AML-193 (cell line): ENCODE measurements around the gene REEP2.
"Not testable (repeated sequence)": the region's sequence is repeated elsewhere in the genome, so short reads cannot be mapped to it uniquely, and the experiment has no call there.

Source experiments
- DNase-seq, 2 experiments: peaks; one replicate each; lab custom pipeline; 2025; lab: John Stamatoyannopoulos, UW

REEP2 gene

GRCh38 chr5:138466125-138466899 is 27.5 kb downstream of the REEP2 start:
- no peak for DNase-seq

GRCh38 chr5:138466900-138467710 is 28.2 kb downstream of the REEP2 start:
- DNase-seq, result no peak

- no peak for DNase-seq
These were observed 28.9 kb downstream of the REEP2 start for GRCh38 chr5:138467711-138468132.

GRCh38 chr5:138468133-138468965 is 29.5 kb downstream of the REEP2 start:
- peak; percentile 38 to 59 for DNase-seq

GRCh38 chr5:138468966-138469539 is 30.2 kb downstream of the REEP2 start:
- DNase-seq, result no peak

- no peak for DNase-seq
These were observed 30.9 kb downstream of the REEP2 start for GRCh38 chr5:138469540-138470321.

GRCh38 chr5:138470322-138471051 is 31.6 kb downstream of the REEP2 start:
- DNase-seq, result no peak

- DNase-seq, result no peak
These were observed 32.1 kb downstream of the REEP2 start for GRCh38 chr5:138471052-138471361.

- no peak for DNase-seq
These were observed 33.5 kb downstream of the REEP2 start for GRCh38 chr5:138472353-138472752.

GRCh38 chr5:138473151-138473550 is 34.3 kb downstream of the REEP2 start:
- not testable (repeated sequence) for DNase-seq

GRCh38 chr5:138476918-138477317 is 38.1 kb downstream of the REEP2 start:
- DNase-seq, result no peak

- no peak for DNase-seq
These were observed 43.8 kb downstream of the REEP2 start for GRCh38 chr5:138482638-138483037.

GRCh38 chr5:138488481-138488945 is 49.7 kb downstream of the REEP2 start:
- DNase-seq, result no peak

GRCh38 chr5:138489683-138490061 is 50.8 kb downstream of the REEP2 start:
- DNase-seq, result no peak

- no peak for DNase-seq
These were observed 51.9 kb downstream of the REEP2 start for GRCh38 chr5:138490648-138491283.

GRCh38 chr5:138491284-138491648 is 52.4 kb downstream of the REEP2 start:
- DNase-seq, result no peak

GRCh38 chr5:138491669-138492559 is 53.1 kb downstream of the REEP2 start:
- peak; percentile 75 to 78 for DNase-seq

GRCh38 chr5:138492560-138493045 is 53.7 kb downstream of the REEP2 start:
- DNase-seq, result no peak

GRCh38 chr5:138495351-138495750 is 56.5 kb downstream of the REEP2 start:
- no peak for DNase-seq
